Stimulated activated naive CD8-positive, alpha-beta T cell treated with anti-CD3 and anti-CD28 coated beads, Interleukin-15, Interleukin-2, amounts not matched to agents 100 ng/mL and 50 ng/mL, for 24 hours (primary cell): ENCODE data around the gene LRRC56.
"Not testable (repeated sequence)": the region's sequence is repeated elsewhere in the genome, so short reads cannot be mapped to it uniquely, and the experiment has no call there.

Experiments
- H3K27ac Mint-ChIP-seq: one replicate; pipeline ENCODE4 v1.8.0; 2021; ENCODE audit warnings: mild to moderate bottlenecking, mixed read lengths
- H3K27me3 Mint-ChIP-seq: one replicate; pipeline ENCODE4 v1.8.0; 2021; ENCODE audit warnings: mixed read lengths
- H3K36me3 Mint-ChIP-seq: one replicate; pipeline ENCODE4 v1.8.0; 2021; ENCODE audit warnings: low read depth, mixed read lengths
- H3K4me1 Mint-ChIP-seq: one replicate; pipeline ENCODE4 v1.8.0; 2021; ENCODE audit warnings: low read depth, mixed read lengths
- H3K4me3 Mint-ChIP-seq: one replicate; pipeline ENCODE4 v1.8.0; 2021; ENCODE audit warnings: mild to moderate bottlenecking, mixed read lengths
- H3K9me3 Mint-ChIP-seq: one replicate; pipeline ENCODE4 v1.8.0; 2021; ENCODE audit warnings: mixed read lengths

The LRRC56 gene

GRCh38 chr11:563066-563811 is 25.9 kb downstream of the LRRC56 start:
- no peaks in the 10 kb centered on the region for H3K36me3 Mint-ChIP-seq
- no peak overlapping the region for H3K4me3 Mint-ChIP-seq
- H3K9me3 Mint-ChIP-seq: no peaks in the 10 kb centered on the region
- peaks cover 11% of the 10 kb centered on the region for H3K4me1 Mint-ChIP-seq
- no peak overlapping the region for H3K27ac Mint-ChIP-seq
- H3K27me3 Mint-ChIP-seq: no peaks in the 10 kb centered on the region

GRCh38 chr11:563812-564578 is 26.7 kb downstream of the LRRC56 start:
- Mint-ChIP-seq H3K9me3 (no peaks in the 10 kb centered on the region), H3K36me3 (no peaks in the 10 kb centered on the region), H3K27ac (no peak overlapping the region), H3K4me3 (no peak overlapping the region), H3K4me1 (peaks cover 11% of the 10 kb centered on the region), H3K27me3 (no peaks in the 10 kb centered on the region)

- Mint-ChIP-seq H3K36me3 (no peaks in the 10 kb centered on the region), H3K27me3 (no peaks in the 10 kb centered on the region), H3K9me3 (no peaks in the 10 kb centered on the region), H3K27ac (no peak overlapping the region), H3K4me1 (peaks cover 8% of the 10 kb centered on the region), H3K4me3 (no peak overlapping the region)
Measured at GRCh38 chr11:565921-566509, 28.7 kb downstream of the LRRC56 start.

GRCh38 chr11:567011-567628 is 29.8 kb downstream of the LRRC56 start:
- no peaks in the 10 kb centered on the region for H3K27me3 Mint-ChIP-seq
- no peaks in the 10 kb centered on the region for H3K36me3 Mint-ChIP-seq
- no peaks in the 10 kb centered on the region for H3K9me3 Mint-ChIP-seq
- H3K4me1 Mint-ChIP-seq: peaks cover 3% of the 10 kb centered on the region
- H3K27ac Mint-ChIP-seq: peak overlapping the region; percentile 71
- peak overlapping the region; percentile 84 for H3K4me3 Mint-ChIP-seq

GRCh38 chr11:567629-568292 is 30.4 kb downstream of the LRRC56 start:
- Mint-ChIP-seq H3K27ac (peak overlapping the region; percentile 71), H3K4me1 (peaks cover 3% of the 10 kb centered on the region), H3K36me3 (no peaks in the 10 kb centered on the region), H3K4me3 (peak overlapping the region; percentile 84), H3K27me3 (no peaks in the 10 kb centered on the region), H3K9me3 (no peaks in the 10 kb centered on the region)

- peaks cover 3% of the 10 kb centered on the region for H3K4me1 Mint-ChIP-seq
- no peaks in the 10 kb centered on the region for H3K9me3 Mint-ChIP-seq
- H3K36me3 Mint-ChIP-seq: no peaks in the 10 kb centered on the region
- H3K4me3 Mint-ChIP-seq: peak overlapping the region; percentile 80
- peak overlapping the region; percentile 85 for H3K27ac Mint-ChIP-seq
- H3K27me3 Mint-ChIP-seq: no peaks in the 10 kb centered on the region
Measured at GRCh38 chr11:568306-569157, 31.2 kb downstream of the LRRC56 start.

GRCh38 chr11:569158-569885 is 32.0 kb downstream of the LRRC56 start:
- Mint-ChIP-seq H3K9me3 (no peaks in the 10 kb centered on the region), H3K4me1 (peaks cover 8% of the 10 kb centered on the region), H3K4me3 (peak overlapping the region; percentile 80), H3K27ac (peak overlapping the region; percentile 85), H3K36me3 (no peaks in the 10 kb centered on the region), H3K27me3 (peaks cover 4% of the 10 kb centered on the region)

- Mint-ChIP-seq H3K9me3 (no peaks in the 10 kb centered on the region), H3K27me3 (peaks cover 12% of the 10 kb centered on the region), H3K4me1 (peaks cover 18% of the 10 kb centered on the region), H3K36me3 (no peaks in the 10 kb centered on the region), H3K4me3 (no peak overlapping the region), H3K27ac (no peak overlapping the region)
Measured at GRCh38 chr11:571802-572185, 34.5 kb downstream of the LRRC56 start.

- Mint-ChIP-seq H3K9me3 (no peaks in the 10 kb centered on the region), H3K4me3 (no peak overlapping the region)
Measured at GRCh38 chr11:573146-573759, 35.9 kb downstream of the LRRC56 start.

GRCh38 chr11:574031-574570 is 36.8 kb downstream of the LRRC56 start:
- peaks cover 36% of the 10 kb centered on the region for H3K4me1 Mint-ChIP-seq
- H3K36me3 Mint-ChIP-seq, H3K9me3 Mint-ChIP-seq, H3K27ac Mint-ChIP-seq: not testable (repeated sequence)
- H3K27me3 Mint-ChIP-seq: peaks cover 12% of the 10 kb centered on the region
- H3K4me3 Mint-ChIP-seq: peak overlapping the region; percentile 79

More at GRCh38 chr11:573146-573759, 35.9 kb downstream of the LRRC56 start:
- H3K4me1 Mint-ChIP-seq: peaks cover 29% of the 10 kb centered on the region
- peaks cover 12% of the 10 kb centered on the region for H3K27me3 Mint-ChIP-seq
- no peak overlapping the region for H3K27ac Mint-ChIP-seq
- peaks cover 7% of the 10 kb centered on the region for H3K36me3 Mint-ChIP-seq

GRCh38 chr11:574632-575312 is 37.4 kb downstream of the LRRC56 start:
- Mint-ChIP-seq H3K9me3 (no peaks in the 10 kb centered on the region), H3K4me3 (peak overlapping the region; percentile 79), H3K4me1 (peaks cover 41% of the 10 kb centered on the region), H3K27me3 (peaks cover 12% of the 10 kb centered on the region), H3K36me3 (peaks cover 11% of the 10 kb centered on the region), H3K27ac (peak overlapping the region; percentile 49)

GRCh38 chr11:575313-575995 is 38.1 kb downstream of the LRRC56 start:
- Mint-ChIP-seq H3K36me3 (peaks cover 11% of the 10 kb centered on the region), H3K27me3 (peaks cover 12% of the 10 kb centered on the region), H3K27ac (peak overlapping the region; percentile 49), H3K4me1 (peaks cover 46% of the 10 kb centered on the region), H3K4me3 (peak overlapping the region; percentile 79), H3K9me3 (no peaks in the 10 kb centered on the region)
